ENCODE measurements around the gene HAGH. TPM values are rescaled to one million over a fixed set of nuclear protein-coding genes. Genes with fewer than 3 reads are reported as not detected.

Gene HAGH
- total RNA-seq, 6 experiments from 2014 or later, result 77.9 to 161 (median 143) TPM

- H3K36me3 ChIP-seq, result peaks cover 0 to 19% (median 4%) of the 10 kb centered on the region in 4 donors
- H3K4me1 ChIP-seq, result no peaks in the 10 kb centered on the region
- TF ChIP-seq POLR2A (IDR thresholded peaks at IDR 0.05) (no peak), CTCF (IDR thresholded peaks at IDR 0.05) (no peak)
- no peak for ATAC-seq
- H3K27ac ChIP-seq, result no peak overlapping the region
- H3K4me3 ChIP-seq, result no peak overlapping the region
- WGBS (ENCODE audit: insufficient coverage, low coverage, low lambda C conversion rate, missing lambda C conversion rate), result 92% methylated on average over 17 of the region's 37 CpGs
- no peaks in the 10 kb centered on the region for H3K9me3 ChIP-seq
- no peak for DNase-seq
- intact Hi-C loops (cut with DNase I), result no loop called here
- H3K27me3 ChIP-seq, result no peaks in the 10 kb centered on the region
Observed at GRCh38 chr16:1757714-1758461, 68.7 kb downstream of the HAGH start.

Other genes with a start within 250 kb of the HAGH start
- 1 to 10 TPM; 2.9 to 8.9 (median 5.4) TPM for gene IFT140, start 214.8 kb downstream of the HAGH start, total RNA-seq
- gene CRAMP1, start 214.5 kb downstream of the HAGH start, total RNA-seq, result 1 to 10 TPM; 2.9 to 8.4 (median 5.8) TPM
- 10 to 100 TPM; 31.0 to 47.7 (median 38.7) TPM for gene JPT2, start 148.5 kb downstream of the HAGH start, total RNA-seq
- gene MAPK8IP3, start 120.6 kb downstream of the HAGH start, total RNA-seq, result 10 to 100 TPM in 5 of 6 experiments, 1 to 10 TPM in 1; 8.7 to 37.3 (median 23.0) TPM
- gene NME3, start 55.3 kb downstream of the HAGH start, total RNA-seq, result 10 to 100 TPM; 17.9 to 36.1 (median 23.2) TPM
- gene EME2, start 54.0 kb downstream of the HAGH start, total RNA-seq, result 10 to 100 TPM in 1 of 6 experiments, 1 to 10 TPM in 5; 3.8 to 11.1 (median 5.0) TPM
- 10 to 100 TPM; 42.5 to 90.5 (median 52.9) TPM for gene MRPS34, start 53.7 kb downstream of the HAGH start, total RNA-seq
- gene SPSB3, start 44.3 kb downstream of the HAGH start, total RNA-seq, result 10 to 100 TPM; 18.6 to 42.5 (median 34.5) TPM
- 10 to 100 TPM; 21.1 to 90.3 (median 32.6) TPM for gene NUBP2, start 43.9 kb downstream of the HAGH start, total RNA-seq
- gene IGFALS, start 33.1 kb downstream of the HAGH start, total RNA-seq, result 100 to 1,000 TPM in 1 of 6 experiments, 10 to 100 TPM in 5; 38.7 to 124 (median 85.3) TPM
- gene FAHD1, start 381 bp upstream of the HAGH start, total RNA-seq, result 10 to 100 TPM; 25.5 to 96.5 (median 36.0) TPM
- gene MEIOB, start 45.3 kb upstream of the HAGH start, total RNA-seq, result under 1 TPM in 2 of 6 experiments, not detected in 4; 0.39 to 0.40 TPM
- not detected for gene HS3ST6, start 91.6 kb upstream of the HAGH start, total RNA-seq
- gene MSRB1, start 116.4 kb upstream of the HAGH start, total RNA-seq, result 100 to 1,000 TPM in 3 of 6 experiments, 10 to 100 TPM in 3; 63.4 to 121 (median 98.5) TPM
- gene RPL3L, start 127.9 kb upstream of the HAGH start, total RNA-seq, result under 1 TPM in 1 of 6 experiments, not detected in 5; 0.12 TPM
- 100 to 1,000 TPM in 2 of 6 experiments, 10 to 100 TPM in 4; 68.7 to 210 (median 81.2) TPM for gene NDUFB10, start 132.7 kb upstream of the HAGH start, total RNA-seq
- gene RPS2, start 138.0 kb upstream of the HAGH start, total RNA-seq, result 1,000 to 10,000 TPM in 1 of 6 experiments, 100 to 1,000 TPM in 5; 451 to 1,052 (median 541) TPM
- not detected for gene RNF151, start 140.0 kb upstream of the HAGH start, total RNA-seq
- 10 to 100 TPM; 15.8 to 42.4 (median 18.1) TPM for gene TBL3, start 145.2 kb upstream of the HAGH start, total RNA-seq
- 1 to 10 TPM in 1 of 6 experiments, under 1 TPM in 3, not detected in 2; 0.51 to 1.3 (median 0.60) TPM for gene NOXO1, start 154.6 kb upstream of the HAGH start, total RNA-seq
- 10 to 100 TPM; 16.1 to 18.6 (median 18.0) TPM for gene GFER, start 157.4 kb upstream of the HAGH start, total RNA-seq
- gene SYNGR3, start 163.1 kb upstream of the HAGH start, total RNA-seq, result under 1 TPM in 1 of 6 experiments, not detected in 5; 0.22 TPM
- 10 to 100 TPM; 21.6 to 46.4 (median 25.0) TPM for gene ZNF598, start 183.0 kb upstream of the HAGH start, total RNA-seq
- gene NPW, start 193.0 kb upstream of the HAGH start, total RNA-seq, result 10 to 100 TPM in 2 of 6 experiments, 1 to 10 TPM in 4; 2.7 to 12.3 (median 8.2) TPM
- gene NHERF2, start 200.1 kb upstream of the HAGH start, total RNA-seq, result 100 to 1,000 TPM; 129 to 284 (median 186) TPM
- gene NTHL1, start 221.0 kb upstream of the HAGH start, total RNA-seq, result 100 to 1,000 TPM in 1 of 6 experiments, 10 to 100 TPM in 5; 12.0 to 127 (median 42.6) TPM
- 100 to 1,000 TPM in 1 of 6 experiments, 10 to 100 TPM in 5; 25.7 to 124 (median 59.4) TPM for gene TSC2, start 221.2 kb upstream of the HAGH start, total RNA-seq

All from right lobe of liver (tissue), 6 donors.